HFFc6 (cell line): Measurements from ENCODE around the gene RC3H2. TPM values are rescaled to one million over a fixed set of nuclear protein-coding genes. Genes with fewer than 3 reads are reported as not detected.

ENCODE experiments used
- DNase-seq: peaks from one replicate; pipeline ENCODE4 v3.0.0-alpha.2; 2018
- H3K27ac Mint-ChIP-seq: 2 replicates; pipeline ENCODE4 v1.8.0; 2020; ENCODE audit warnings: mild to moderate bottlenecking, mixed read lengths
- H3K27me3 Mint-ChIP-seq: 2 replicates; pipeline ENCODE4 v1.8.0; 2021; ENCODE audit warnings: mild to moderate bottlenecking, moderate library complexity, mixed read lengths; ENCODE audit not compliant: insufficient read depth
- H3K36me3 Mint-ChIP-seq: 2 replicates; pipeline ENCODE4 v1.8.0; 2021; ENCODE audit warnings: low read depth, mixed read lengths
- H3K4me1 Mint-ChIP-seq: 2 replicates; pipeline ENCODE4 v1.8.0; 2020; ENCODE audit warnings: low read depth, mixed read lengths
- H3K4me3 Mint-ChIP-seq: 2 replicates; pipeline ENCODE4 v1.8.0; 2020; ENCODE audit warnings: mild to moderate bottlenecking, moderate library complexity, mixed read lengths
- H3K9me3 Mint-ChIP-seq: 2 replicates; pipeline ENCODE4 v1.8.0; 2020; ENCODE audit warnings: mild to moderate bottlenecking, mixed read lengths
- total RNA-seq, 6 experiments: library from RNA; stranded (reverse); fragmentation: NEBNext Ultra II Directional; extraction: Animal tissue kit (Norgen Biotek cat#: 25700); gene quantifications; 2 replicates in 1 of 6; 3 replicates in 5 of 6; pipeline ENCODE4 v1.2.3, GENCODE V29; 2021
- TF ChIP-seq, protein P1 (sequence below): fragments of 200-600 bp; sonication (generic); IDR thresholded peaks from 2 replicates; pipeline ENCODE4 v1.5.0; 2021; ENCODE audit warnings: antibody characterized with exemption, mild to moderate bottlenecking

Gene RC3H2
- total RNA-seq, 6 experiments from 2014 or later: 38.8 to 46.1 (median 41.5) TPM

DNA sequence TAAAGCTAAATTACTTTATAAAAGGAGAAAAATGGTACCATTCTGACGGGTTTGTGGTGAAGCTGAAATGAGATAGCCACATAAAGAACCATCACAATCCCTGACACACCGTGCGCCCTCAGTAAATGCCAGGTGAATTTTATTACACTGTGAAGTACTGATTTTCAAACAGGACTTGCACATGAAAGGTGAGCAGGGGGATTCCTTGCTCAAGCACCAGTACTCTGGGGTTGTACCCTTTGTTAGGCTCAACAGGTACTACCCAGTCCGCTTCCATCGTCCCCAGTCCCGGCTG is 35.2 kb upstream of the RC3H2 start:
- H3K27me3 Mint-ChIP-seq: no peaks in the 10 kb centered on the region

DNA sequence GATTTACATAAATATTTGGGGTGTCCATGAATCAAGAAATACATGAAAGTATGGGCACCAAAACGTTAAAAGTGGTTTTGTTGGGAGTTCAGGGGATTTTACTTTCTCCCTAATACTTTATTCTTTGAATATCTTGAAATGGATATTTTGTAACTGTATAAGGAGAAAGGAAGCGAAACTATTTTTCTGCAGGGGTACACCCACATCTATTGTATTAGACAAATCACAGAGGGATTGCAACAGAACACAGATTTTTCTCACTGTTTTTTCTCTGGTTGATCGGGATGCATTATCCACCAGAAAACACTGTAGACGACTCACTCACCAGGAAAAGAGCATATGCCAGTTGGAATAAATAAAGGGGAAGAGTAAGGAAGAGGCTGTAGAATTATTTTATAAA is 34.4 kb upstream of the RC3H2 start:
- Mint-ChIP-seq H3K4me3 (no peak overlapping the region), H3K36me3 (peaks cover 8% of the 10 kb centered on the region)

More for the DNA sequence above, 35.2 kb upstream of the RC3H2 start:
- TF ChIP-seq, protein P1, sequence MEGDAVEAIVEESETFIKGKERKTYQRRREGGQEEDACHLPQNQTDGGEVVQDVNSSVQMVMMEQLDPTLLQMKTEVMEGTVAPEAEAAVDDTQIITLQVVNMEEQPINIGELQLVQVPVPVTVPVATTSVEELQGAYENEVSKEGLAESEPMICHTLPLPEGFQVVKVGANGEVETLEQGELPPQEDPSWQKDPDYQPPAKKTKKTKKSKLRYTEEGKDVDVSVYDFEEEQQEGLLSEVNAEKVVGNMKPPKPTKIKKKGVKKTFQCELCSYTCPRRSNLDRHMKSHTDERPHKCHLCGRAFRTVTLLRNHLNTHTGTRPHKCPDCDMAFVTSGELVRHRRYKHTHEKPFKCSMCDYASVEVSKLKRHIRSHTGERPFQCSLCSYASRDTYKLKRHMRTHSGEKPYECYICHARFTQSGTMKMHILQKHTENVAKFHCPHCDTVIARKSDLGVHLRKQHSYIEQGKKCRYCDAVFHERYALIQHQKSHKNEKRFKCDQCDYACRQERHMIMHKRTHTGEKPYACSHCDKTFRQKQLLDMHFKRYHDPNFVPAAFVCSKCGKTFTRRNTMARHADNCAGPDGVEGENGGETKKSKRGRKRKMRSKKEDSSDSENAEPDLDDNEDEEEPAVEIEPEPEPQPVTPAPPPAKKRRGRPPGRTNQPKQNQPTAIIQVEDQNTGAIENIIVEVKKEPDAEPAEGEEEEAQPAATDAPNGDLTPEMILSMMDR: no peak
- no peak for DNase-seq
- peaks cover 8% of the 10 kb centered on the region for H3K36me3 Mint-ChIP-seq
- H3K27ac Mint-ChIP-seq: peak overlapping the region; percentile 53
- peak overlapping the region; percentile 97 for H3K4me3 Mint-ChIP-seq
- no peaks in the 10 kb centered on the region for H3K9me3 Mint-ChIP-seq
- H3K4me1 Mint-ChIP-seq: peaks cover 27% of the 10 kb centered on the region

DNA sequence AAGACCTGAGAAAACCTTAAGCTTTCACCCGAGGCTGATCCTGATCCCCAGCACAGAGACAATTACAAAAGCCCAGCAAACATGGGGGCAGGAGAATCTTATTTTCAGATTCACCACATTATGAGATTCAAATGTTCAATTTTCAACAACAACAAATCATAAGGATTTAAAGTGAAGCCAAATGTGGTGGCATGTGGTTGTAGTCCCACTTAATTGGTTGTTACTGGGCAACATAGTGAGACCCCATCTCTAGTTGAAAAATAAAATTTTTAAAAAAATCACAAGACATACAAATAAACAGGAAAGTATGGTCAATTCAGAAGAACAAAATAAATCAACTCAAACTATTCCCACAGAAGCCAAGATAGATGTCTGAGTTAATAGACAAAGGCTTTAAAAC is 31.7 kb upstream of the RC3H2 start:
- no peak for DNase-seq
- TF ChIP-seq, protein P1: no peak
- Mint-ChIP-seq H3K36me3 (peaks cover 8% of the 10 kb centered on the region), H3K27ac (no peak overlapping the region), H3K27me3 (no peaks in the 10 kb centered on the region), H3K4me3 (no peak overlapping the region), H3K9me3 (no peaks in the 10 kb centered on the region), H3K4me1 (peaks cover 27% of the 10 kb centered on the region)

More for the DNA sequence above, 34.4 kb upstream of the RC3H2 start:
- TF ChIP-seq, protein P1: no peak
- no peak for DNase-seq
- H3K27me3 Mint-ChIP-seq: no peaks in the 10 kb centered on the region
- no peaks in the 10 kb centered on the region for H3K9me3 Mint-ChIP-seq
- peaks cover 21% of the 10 kb centered on the region for H3K4me1 Mint-ChIP-seq
- no peak overlapping the region for H3K27ac Mint-ChIP-seq

DNA sequence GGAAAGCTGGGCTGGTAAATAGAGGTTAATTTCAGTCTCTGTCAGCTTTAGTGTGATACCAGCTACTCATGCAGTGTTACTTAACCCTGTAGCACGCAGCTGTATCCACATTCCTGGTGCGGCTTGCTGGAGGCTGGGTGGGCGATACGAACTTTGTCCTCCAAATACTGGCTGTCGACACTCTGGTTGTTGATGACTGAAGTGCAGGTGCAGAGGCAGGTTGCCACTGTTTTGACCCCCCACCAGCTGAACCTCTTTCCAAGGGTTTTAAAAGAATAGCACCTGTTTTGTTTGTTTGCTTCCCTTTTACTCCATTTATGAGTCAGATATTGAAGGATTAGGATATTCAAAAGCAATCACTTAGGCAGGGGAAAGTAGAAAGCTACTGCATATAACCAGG is 31.3 kb upstream of the RC3H2 start:
- no peak for DNase-seq
- TF ChIP-seq, protein P1: no peak
- Mint-ChIP-seq H3K4me1 (peaks cover 23% of the 10 kb centered on the region), H3K36me3 (peaks cover 8% of the 10 kb centered on the region), H3K27ac (no peak overlapping the region), H3K4me3 (no peak overlapping the region), H3K9me3 (no peaks in the 10 kb centered on the region), H3K27me3 (no peaks in the 10 kb centered on the region)

DNA sequence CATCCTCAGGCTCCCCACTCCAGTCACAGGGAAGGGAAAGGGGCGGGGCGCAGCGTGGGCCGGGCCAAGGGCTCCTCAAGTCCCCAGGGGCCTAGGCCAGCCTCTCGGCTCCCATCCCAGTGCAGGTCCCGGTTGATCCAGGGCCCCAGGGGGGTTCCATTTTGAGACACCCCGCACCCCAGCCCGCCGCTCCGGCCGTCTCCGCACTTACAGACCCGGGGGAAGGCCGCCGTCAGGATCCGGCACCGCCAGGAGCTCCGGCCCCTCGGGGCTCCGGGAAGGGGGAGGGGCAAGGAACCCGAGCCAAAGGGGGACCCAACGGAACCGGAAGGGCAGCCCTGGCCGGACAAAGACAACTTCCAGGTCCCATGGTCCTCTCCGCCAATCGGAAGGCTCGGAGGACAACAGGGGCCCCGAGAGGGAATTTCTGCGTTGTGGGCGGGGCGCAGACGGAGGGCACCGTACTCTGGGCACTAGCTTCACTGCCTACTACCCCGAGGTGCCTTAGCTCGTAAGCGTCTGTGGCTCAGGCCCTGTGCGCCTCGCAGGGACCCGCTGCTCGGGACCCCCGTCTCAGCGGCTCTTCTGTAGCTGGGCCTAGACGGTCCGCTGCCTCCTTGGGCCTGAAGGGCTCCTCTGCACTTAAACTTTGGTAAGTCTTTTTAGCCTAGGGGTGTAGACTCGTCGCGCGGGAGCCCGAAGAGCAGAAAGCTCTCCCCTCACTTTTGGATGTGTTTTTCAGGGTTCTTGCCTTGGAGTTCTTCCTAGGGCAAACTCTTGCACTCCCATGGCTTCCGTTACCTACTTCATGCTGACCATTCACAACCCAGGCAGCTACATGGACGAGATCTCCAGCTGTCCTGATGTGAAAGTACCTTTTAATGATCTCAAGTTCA is 26.3 kb upstream of the RC3H2 start, which contains the start of gene ZBTB26:
Gene ZBTB26 (minus strand): TSS at position 287 of the 896 bp plus-strand sequence. CDS start 11,578 bp downstream, outside the sequence.
- Mint-ChIP-seq H3K36me3 (no peaks in the 10 kb centered on the region; the same call in 1 of the 2 replicates), H3K4me1 (peaks cover 11% of the 10 kb centered on the region), H3K27ac (no peak within 1 kb of the TSS; the same call in 1 of the 2 replicates), H3K4me3 (no peak within 1 kb of the TSS), H3K27me3 (no peaks in the 10 kb centered on the region), H3K9me3 (no peaks in the 10 kb centered on the region)
- TF ChIP-seq, protein P1: no peak; the same call in 1 of the 2 replicates
- DNase-seq: peak; percentile 90
